ENCODE measurements around the gene BEND3. TPM values are rescaled to one million over a fixed set of nuclear protein-coding genes. Genes with fewer than 3 reads are reported as not detected.

Gene BEND3
- total and polyA plus RNA-seq, 9 of the 15 experiments (the other 6 are each of a cell fraction or from before 2014, with no cell fraction given) = 0.64 to 8.4 (median 3.3) TPM

- TF ChIP-seq CHD7 (IDR thresholded peaks at IDR 0.05; ENCODE audit: low read depth, low read length) = no peak
- no peak for TF ChIP-seq FOXJ3 (CRISPR knock-in tag; IDR thresholded peaks at IDR 0.05)
- TF ChIP-seq ZNF165 (CRISPR knock-in tag; IDR thresholded peaks at IDR 0.05; ENCODE audit: borderline replicate concordance) = no peak
- TF ChIP-seq POU5F1 (IDR thresholded peaks at IDR 0.05; ENCODE audit: borderline replicate concordance, low read depth, low read length, partially characterized antibody) = no peak
- no peak for TF ChIP-seq POLR2AphosphoS5 (IDR thresholded peaks at IDR 0.05; ENCODE audit: control insufficient read depth, insufficient read depth, low read depth, low read length)
These were observed 41.3 kb upstream of the BEND3 start (continued) for GRCh38 chr6:107156617-107157016.
